ENCODE data around the gene LASP1NB.
A peak's percentile ranks its signal among the peaks of the same experiment; 100 is the strongest.
"Not testable (repeated sequence)": the region's sequence is repeated elsewhere in the genome, so short reads cannot be mapped to it uniquely, and the experiment has no call there.

The LASP1NB gene

GRCh38 chr17:38896346-38896954, 29.0 kb upstream of the LASP1NB start:
- peak; percentile 75 for DNase-seq (ENCODE audit: low spot score)

GRCh38 chr17:38897176-38897575, 28.2 kb upstream of the LASP1NB start:
- no peak for DNase-seq (ENCODE audit: low spot score)

GRCh38 chr17:38897671-38898290, 27.6 kb upstream of the LASP1NB start:
- DNase-seq (ENCODE audit: low spot score), result no peak

GRCh38 chr17:38898291-38898679, 27.1 kb upstream of the LASP1NB start:
- no peak for DNase-seq (ENCODE audit: low spot score)

- no peak for DNase-seq (ENCODE audit: low spot score)
Measured at GRCh38 chr17:38898812-38899348, 26.5 kb upstream of the LASP1NB start.

GRCh38 chr17:38899421-38899820, 26.0 kb upstream of the LASP1NB start:
- no peak for DNase-seq (ENCODE audit: low spot score)

- peak; percentile 82 for DNase-seq (ENCODE audit: low spot score)
Measured at GRCh38 chr17:38900978-38901656, 24.3 kb upstream of the LASP1NB start.

GRCh38 chr17:38903404-38903803, 22.0 kb upstream of the LASP1NB start:
- DNase-seq (ENCODE audit: low spot score), result no peak

GRCh38 chr17:38904892-38905291, 20.5 kb upstream of the LASP1NB start:
- DNase-seq (ENCODE audit: low spot score), result no peak

- no peak for DNase-seq (ENCODE audit: low spot score)
Measured at GRCh38 chr17:38905375-38905774, 20.0 kb upstream of the LASP1NB start.

- no peak for DNase-seq (ENCODE audit: low spot score)
Measured at GRCh38 chr17:38906460-38907228, 18.8 kb upstream of the LASP1NB start.

GRCh38 chr17:38907930-38908675, 17.3 kb upstream of the LASP1NB start:
- no peak for DNase-seq (ENCODE audit: low spot score)

GRCh38 chr17:38908676-38909181, 16.7 kb upstream of the LASP1NB start:
- no peak for DNase-seq (ENCODE audit: low spot score)

- no peak for DNase-seq (ENCODE audit: low spot score)
Measured at GRCh38 chr17:38910325-38910724, 15.1 kb upstream of the LASP1NB start.

- DNase-seq (ENCODE audit: low spot score), result no peak
Measured at GRCh38 chr17:38911081-38911730, 14.2 kb upstream of the LASP1NB start.

GRCh38 chr17:38911731-38912081, 13.7 kb upstream of the LASP1NB start:
- not testable (repeated sequence) for DNase-seq (ENCODE audit: low spot score)

GRCh38 chr17:38912221-38912813, 13.1 kb upstream of the LASP1NB start:
- DNase-seq (ENCODE audit: low spot score), result peak; percentile 88

- DNase-seq (ENCODE audit: low spot score), result peak; percentile 78
Measured at GRCh38 chr17:38914741-38915638, 10.4 kb upstream of the LASP1NB start.

GRCh38 chr17:38915639-38915995, 9.8 kb upstream of the LASP1NB start:
- DNase-seq (ENCODE audit: low spot score), result no peak

Measured in umbilical cord (tissue), 1 donor.